Thymus (tissue), 11 donors: ENCODE data around the gene DROSHA. TPM values are rescaled to one million over a fixed set of nuclear protein-coding genes. Genes with fewer than 3 reads are reported as not detected.

Experiments
- DNase-seq, 9 donors: peaks; one replicate each; pipeline ENCODE4 v3.0.0-alpha.2; 2013; ENCODE audit warnings: low spot score in 9 of 9, low read depth in 6 of 9, missing footprints in 1 of 9
- H3K27ac ChIP-seq, 2 donors: one replicate each; pipeline ENCODE4 v1.5.1; 2013; ENCODE audit warnings: control low read depth in 1 of 2, low read depth in 1 of 2, low read length in 1 of 2, mild to moderate bottlenecking in 1 of 2, moderate library complexity in 1 of 2
- H3K27me3 ChIP-seq, 2 donors: one replicate each; pipeline ENCODE4 v1.5.1; 2013; ENCODE audit warnings: low read length in 1 of 2; ENCODE audit not compliant: control insufficient read depth in 2 of 2, insufficient read depth in 1 of 2
- H3K36me3 ChIP-seq, 2 donors: one replicate each; pipeline ENCODE4 v1.5.1; 2013; ENCODE audit warnings: low read length in 1 of 2, mild to moderate bottlenecking in 1 of 2, moderate library complexity in 1 of 2; ENCODE audit not compliant: control insufficient read depth in 2 of 2, insufficient read depth in 2 of 2
- H3K4me1 ChIP-seq, 2 donors: one replicate each; pipeline ENCODE4 v1.5.1; 2013; ENCODE audit warnings: low read length in 2 of 2; ENCODE audit not compliant: control insufficient read depth in 2 of 2, insufficient read depth in 2 of 2
- H3K4me3 ChIP-seq, 2 donors: one replicate each; pipeline ENCODE4 v1.5.1; 2013; ENCODE audit warnings: low read length in 2 of 2, control low read depth in 1 of 2, mild to moderate bottlenecking in 1 of 2
- H3K9me3 ChIP-seq, 2 donors: one replicate each; pipeline ENCODE4 v1.5.1; 2013; ENCODE audit warnings: low read length in 1 of 2, mild to moderate bottlenecking in 1 of 2; ENCODE audit not compliant: control insufficient read depth in 2 of 2, insufficient read depth in 1 of 2
- WGBS: extraction: QIAGEN DNeasy Blood & Tissue Kit; methylation state at CpG from one replicate; pipeline ENCODE4 v1.1.7; 2013; 5-methylcytosine and 5-hydroxymethylcytosine counted together
- polyA plus RNA-seq: library from polyadenylated mRNA; stranded (reverse); fragments of 200-250 nt; gene quantifications from one replicate; pipeline ENCODE4 v1.2.3, GENCODE V29; 2013
- total RNA-seq: library from RNA; stranded (reverse); fragments of 120-200 nt; gene quantifications from one replicate; pipeline ENCODE4 v1.2.4, GENCODE V29; 2013
- donor health status: healthy.

DROSHA gene
- total and polyA plus RNA-seq, 2 donors, result 34.4 to 138 TPM

DNA sequence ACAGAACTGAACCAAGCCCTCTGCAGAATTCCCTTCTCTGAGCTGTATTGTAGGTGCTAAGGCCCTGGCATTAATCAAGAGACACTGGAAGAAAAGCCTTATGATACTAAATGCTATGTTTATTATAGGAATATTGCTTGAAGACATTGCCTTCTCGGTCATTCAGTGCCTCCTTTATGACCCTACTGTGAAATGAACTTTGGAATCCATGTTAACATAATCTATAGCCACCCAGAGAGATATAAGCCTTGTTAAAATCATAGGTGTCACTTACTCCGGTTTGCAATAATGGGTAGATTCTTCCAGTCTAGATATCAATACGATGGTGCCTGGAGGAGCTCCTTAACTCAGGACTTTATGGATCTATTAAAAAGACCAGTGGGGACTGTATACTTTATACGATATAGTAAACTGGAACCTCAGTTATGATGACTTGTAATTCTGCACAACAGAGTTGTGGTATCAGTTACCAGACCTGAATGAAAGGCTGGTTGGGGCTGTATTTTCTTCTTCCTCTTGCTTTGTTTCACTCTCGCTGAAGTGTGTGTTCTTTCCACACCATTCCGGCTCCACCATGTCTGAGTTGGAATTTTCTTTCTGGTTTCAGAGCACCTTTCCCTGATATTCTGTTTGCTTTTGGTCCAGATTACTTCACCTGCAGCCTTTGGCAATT lies 154.5 kb downstream of the DROSHA start:
- H3K27ac ChIP-seq, result no peak overlapping the region
- 91% methylated on average over 6 of the region's 6 CpGs for WGBS
- no peak overlapping the region for H3K4me3 ChIP-seq

DNA sequence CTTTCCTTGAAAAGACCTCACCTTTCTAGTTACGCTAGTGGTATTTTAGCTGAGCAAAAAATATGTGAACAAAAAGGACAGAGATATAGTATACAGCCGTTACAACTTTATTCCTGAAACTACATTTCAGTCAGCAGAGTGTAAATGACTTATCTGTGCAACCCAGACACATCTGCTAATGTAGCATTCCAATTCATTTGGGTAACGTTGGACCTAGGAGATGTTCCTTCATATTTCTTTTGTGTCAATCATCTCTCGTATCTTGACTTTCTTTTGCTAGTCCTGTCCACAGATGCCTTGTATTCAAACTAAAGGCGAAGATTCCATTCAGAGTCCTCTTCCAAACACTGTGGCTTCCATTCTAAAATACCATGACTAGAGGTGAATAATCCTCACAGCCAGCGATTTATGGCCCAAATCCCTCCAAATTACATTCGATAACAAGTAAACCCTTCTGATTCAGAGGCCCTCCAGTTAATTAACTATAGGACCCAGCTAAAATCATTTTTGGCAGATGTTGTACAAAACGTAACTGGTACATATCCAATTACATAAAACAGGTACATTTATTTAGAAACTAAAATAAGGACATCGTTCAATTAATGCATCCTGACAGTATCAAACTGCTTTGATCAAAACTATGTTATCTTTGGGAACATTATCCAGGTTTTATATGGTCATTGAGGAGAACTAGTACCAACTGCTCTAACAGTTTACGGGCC lies 155.7 kb downstream of the DROSHA start:
- no peaks in the 10 kb centered on the region for H3K27me3 ChIP-seq
- H3K4me3 ChIP-seq, result no peak overlapping the region
- no peaks in the 10 kb centered on the region for H3K4me1 ChIP-seq
- H3K36me3 ChIP-seq, result no peaks in the 10 kb centered on the region
- WGBS, result 93% methylated on average over 10 of the region's 10 CpGs
- H3K9me3 ChIP-seq, result no peaks in the 10 kb centered on the region
- DNase-seq, result no peak
- no peak overlapping the region for H3K27ac ChIP-seq

More for the DNA sequence above, 154.5 kb downstream of the DROSHA start:
- Histone ChIP-seq H3K36me3 (no peaks in the 10 kb centered on the region), H3K27me3 (no peaks in the 10 kb centered on the region), H3K4me1 (no peaks in the 10 kb centered on the region), H3K9me3 (no peaks in the 10 kb centered on the region)
- DNase-seq, result no peak

DNA sequence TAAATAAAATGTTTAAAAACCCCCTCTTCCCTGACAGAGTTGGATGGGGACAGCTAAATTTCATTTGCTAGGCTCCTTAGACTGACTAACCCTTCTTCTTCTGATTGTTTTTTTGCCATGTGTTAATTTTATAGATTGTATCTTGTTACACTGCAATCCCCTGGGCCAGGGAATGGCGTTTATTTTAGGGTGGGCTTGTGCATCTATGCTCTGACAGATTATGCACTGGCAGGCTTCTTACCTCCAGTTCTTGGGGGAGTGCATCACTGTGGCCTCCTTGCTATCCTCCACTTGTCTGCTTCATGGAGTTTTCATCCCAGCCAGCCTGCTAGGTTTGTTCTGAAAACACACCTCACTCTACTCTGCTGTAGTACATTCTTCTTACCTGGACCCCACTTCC lies 159.8 kb downstream of the DROSHA start:
- no peak for DNase-seq
- no peak overlapping the region for H3K27ac ChIP-seq
- H3K4me1 ChIP-seq, result no peaks in the 10 kb centered on the region
- WGBS, result 76% methylated on average over 1 of the region's 1 CpG
- H3K4me3 ChIP-seq, result no peak overlapping the region
- H3K9me3 ChIP-seq, result no peaks in the 10 kb centered on the region
- no peaks in the 10 kb centered on the region for H3K36me3 ChIP-seq
- no peaks in the 10 kb centered on the region for H3K27me3 ChIP-seq

DNA sequence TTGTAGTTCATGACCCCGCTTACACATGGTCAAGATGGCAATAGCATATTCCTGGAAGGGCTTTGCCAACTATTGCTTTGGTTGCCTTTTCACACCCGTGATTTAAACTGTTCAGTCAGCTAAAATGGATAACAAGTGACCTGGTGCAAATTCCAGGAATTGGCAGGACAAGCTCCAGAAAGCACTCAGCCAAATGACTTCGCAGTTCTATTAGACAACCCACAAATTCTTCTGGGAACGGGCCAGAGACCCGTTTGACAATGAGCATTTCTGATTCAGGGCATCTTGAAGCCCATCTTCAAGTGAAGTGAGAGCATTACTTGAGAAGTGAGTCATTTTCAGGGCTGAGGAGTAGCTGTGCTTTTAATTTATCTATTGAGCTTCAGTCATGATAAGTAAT lies 165.0 kb downstream of the DROSHA start:
- no peak for DNase-seq
- WGBS, result 88% methylated on average over 5 of the region's 5 CpGs
- H3K9me3 ChIP-seq, result peaks cover 0 to 1% of the 10 kb centered on the region in 2 donors
- H3K27ac ChIP-seq, result no peak overlapping the region
- no peaks in the 10 kb centered on the region for H3K36me3 ChIP-seq
- H3K4me1 ChIP-seq, result no peaks in the 10 kb centered on the region
- no peaks in the 10 kb centered on the region for H3K27me3 ChIP-seq
- H3K4me3 ChIP-seq, result no peak overlapping the region

DNA sequence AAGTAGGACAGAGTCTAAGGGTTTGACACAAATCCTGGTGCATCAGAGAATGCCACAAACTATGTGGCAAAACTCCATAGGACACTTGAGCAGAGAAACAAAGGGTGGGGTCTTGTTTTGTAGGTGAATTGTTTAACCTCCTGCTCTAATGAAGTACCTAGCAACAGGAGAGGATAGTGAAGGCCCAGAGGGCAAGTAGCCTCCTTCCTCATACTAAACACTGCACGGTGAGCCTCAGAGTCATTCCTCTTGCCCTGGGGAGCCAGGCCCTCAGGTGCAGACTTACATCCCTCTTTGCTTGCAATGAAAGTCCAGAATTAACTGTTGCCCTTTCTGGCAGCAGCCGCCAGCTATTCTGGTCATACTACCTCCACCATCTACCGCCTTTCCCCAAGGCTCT lies 166.1 kb downstream of the DROSHA start:
- Histone ChIP-seq H3K4me3 (no peak overlapping the region), H3K9me3 (peaks cover 0 to 1% of the 10 kb centered on the region in 2 donors), H3K36me3 (no peaks in the 10 kb centered on the region), H3K27ac (no peak overlapping the region), H3K4me1 (no peaks in the 10 kb centered on the region), H3K27me3 (no peaks in the 10 kb centered on the region)
- DNase-seq, result no peak
- WGBS, result 93% methylated on average over 3 of the region's 3 CpGs

DNA sequence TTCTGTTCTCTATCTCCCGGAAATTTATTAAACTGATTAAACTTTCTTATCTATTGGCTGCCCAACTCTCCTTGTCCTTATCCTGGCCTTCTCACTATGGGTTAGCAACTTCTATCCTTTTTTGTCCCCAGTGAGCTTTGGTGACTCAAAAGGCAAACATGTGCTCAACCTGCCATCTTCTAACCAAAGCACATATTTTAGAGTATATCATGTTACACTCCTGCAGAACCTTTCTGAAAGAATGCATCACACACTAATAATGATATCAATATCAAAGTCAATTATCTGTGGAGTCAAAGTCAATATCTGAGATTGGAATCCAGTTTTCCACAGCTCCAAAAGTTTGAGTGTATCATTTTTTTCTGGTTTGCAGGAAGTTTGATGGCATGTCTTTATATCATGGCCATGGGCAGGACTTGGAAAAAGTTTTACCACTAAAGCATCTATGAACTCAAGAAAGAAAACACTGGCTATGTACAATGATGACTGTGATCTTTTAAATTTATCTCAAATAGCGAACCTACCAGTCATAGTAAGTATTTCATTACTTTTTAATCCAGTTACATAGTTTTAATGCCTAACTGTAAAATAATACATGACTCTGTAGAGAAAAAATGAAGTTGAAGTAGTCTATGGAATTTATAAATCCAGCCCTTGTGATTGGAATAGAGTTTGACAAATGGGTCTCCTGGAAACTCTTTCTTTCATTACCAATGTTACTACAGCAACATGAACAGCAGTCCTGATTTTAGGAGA lies 166.8 kb downstream of the DROSHA start:
- H3K36me3 ChIP-seq, result no peaks in the 10 kb centered on the region
- 88% methylated on average over 2 of the region's 2 CpGs for WGBS
- no peak overlapping the region for H3K4me3 ChIP-seq
- no peak overlapping the region for H3K27ac ChIP-seq
- H3K9me3 ChIP-seq, result peaks cover 0 to 1% of the 10 kb centered on the region in 2 donors
- H3K4me1 ChIP-seq, result no peaks in the 10 kb centered on the region
- no peak for DNase-seq
- no peaks in the 10 kb centered on the region for H3K27me3 ChIP-seq

DNA sequence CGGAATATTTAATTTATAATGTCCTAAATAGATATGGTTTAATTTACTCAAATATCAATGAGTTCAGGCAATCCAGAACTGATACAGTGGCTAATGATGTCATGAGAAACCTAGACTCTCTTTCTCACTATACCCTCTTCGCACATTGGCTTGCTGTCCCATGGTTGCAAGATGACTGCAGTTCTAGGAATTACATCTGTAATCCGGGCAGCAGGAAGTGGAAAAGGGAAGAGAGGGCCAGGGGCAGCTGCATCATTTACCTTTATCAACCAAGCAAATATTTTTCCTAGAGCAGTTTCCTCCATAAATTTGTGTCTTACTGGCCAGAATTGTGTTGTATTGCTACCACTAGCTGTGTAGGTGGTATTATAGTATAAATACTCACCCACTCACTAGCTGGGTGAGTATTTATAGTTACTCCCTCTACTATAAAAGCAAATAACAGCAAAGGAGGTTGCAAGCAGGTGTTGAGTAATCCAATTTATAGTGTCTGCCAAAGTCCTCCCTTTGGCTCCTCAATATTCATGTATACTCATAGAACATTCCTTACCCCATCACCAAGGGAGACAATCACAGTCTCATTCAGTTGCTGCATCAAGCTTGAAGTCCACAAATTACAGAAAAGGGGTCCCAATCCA lies 168.8 kb downstream of the DROSHA start:
- H3K27me3 ChIP-seq, result no peaks in the 10 kb centered on the region
- no peak overlapping the region for H3K27ac ChIP-seq
- H3K4me3 ChIP-seq, result no peak overlapping the region
- H3K4me1 ChIP-seq, result no peaks in the 10 kb centered on the region
- WGBS, result 64% methylated on average over 3 of the region's 3 CpGs
- DNase-seq, result no peak
- H3K9me3 ChIP-seq, result peaks cover 0 to 1% of the 10 kb centered on the region in 2 donors
- no peaks in the 10 kb centered on the region for H3K36me3 ChIP-seq

DNA sequence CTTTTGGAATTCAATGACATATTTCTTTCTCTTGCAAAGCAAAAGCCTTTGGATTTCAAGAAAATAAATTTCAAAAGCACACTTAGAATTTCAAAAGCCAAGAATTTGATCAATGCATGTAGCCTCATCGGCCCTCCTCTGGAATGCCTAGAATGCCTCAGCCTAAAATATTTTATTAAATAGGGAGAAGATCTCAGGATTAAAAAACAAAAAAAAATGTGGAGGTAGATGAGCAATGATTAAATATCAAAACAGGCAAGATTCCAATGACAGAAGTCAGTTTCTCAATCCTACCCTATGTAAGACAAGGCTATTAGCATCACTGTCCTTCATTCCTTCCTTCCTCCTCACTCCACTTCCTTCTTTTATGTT lies 169.4 kb downstream of the DROSHA start:
- Histone ChIP-seq H3K4me3 (no peak overlapping the region), H3K27me3 (no peaks in the 10 kb centered on the region), H3K4me1 (no peaks in the 10 kb centered on the region), H3K36me3 (no peaks in the 10 kb centered on the region), H3K27ac (no peak overlapping the region), H3K9me3 (peaks cover 0 to 1% of the 10 kb centered on the region in 2 donors)
- 97% methylated on average over 1 of the region's 1 CpG for WGBS
- DNase-seq, result no peak
